ENCODE data around the gene MCRS1. TPM values are rescaled to one million over a fixed set of nuclear protein-coding genes. Genes with fewer than 3 reads are reported as not detected.
"Not testable (repeated sequence)": the region's sequence is repeated elsewhere in the genome, so short reads cannot be mapped to it uniquely, and the experiment has no call there.

MCRS1 gene
- total and polyA plus RNA-seq, 4 donors = 20.0 to 33.1 (median 26.1) TPM

DNA sequence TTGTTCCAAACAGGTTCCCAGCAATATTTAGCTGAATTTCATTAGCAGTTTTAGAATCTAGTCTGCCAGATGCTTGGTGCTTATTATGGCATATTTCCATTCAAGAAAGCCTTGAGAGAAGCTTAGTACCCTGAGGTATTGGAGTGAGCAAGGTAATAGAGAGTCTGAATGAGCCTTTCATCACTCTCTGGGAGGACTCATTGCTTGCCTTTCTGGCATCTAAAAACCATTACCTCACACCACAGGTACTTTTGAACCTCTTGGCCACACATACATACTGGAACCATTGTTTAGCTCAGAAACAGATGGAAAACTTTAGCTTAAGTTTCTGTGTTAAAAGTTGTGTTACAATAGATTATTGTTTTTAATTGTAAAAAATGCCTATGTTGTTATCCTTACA lies 56.5 kb downstream of the MCRS1 start:
- Histone ChIP-seq H3K4me3 (ENCODE audit: low read depth in 1 of 3, low read length in 3 of 3) (no peak overlapping the region), H3K4me1 (ENCODE audit: control insufficient read depth in 4 of 4, insufficient read depth in 4 of 4, low read length in 3 of 4) (peaks cover 0 to 13% (median 9%) of the 10 kb centered on the region in 4 donors), H3K9me3 (ENCODE audit: control insufficient read depth in 4 of 4, low read length in 3 of 4) (no peaks in the 10 kb centered on the region), H3K9ac (ENCODE audit: low read depth in 1 of 2, low read length in 2 of 2) (no peak overlapping the region), H3K36me3 (ENCODE audit: control insufficient read depth in 4 of 4, insufficient read depth in 3 of 4, low read depth in 1 of 4, low read length in 3 of 4) (no peaks in the 10 kb centered on the region), H3K27me3 (ENCODE audit: control insufficient read depth in 4 of 4, insufficient read depth in 4 of 4, low read length in 3 of 4) (no peaks in the 10 kb centered on the region), H3K27ac (ENCODE audit: low read depth in 1 of 2, low read length in 2 of 2) (no peak overlapping the region)
- DNase-seq (ENCODE audit: low spot score) = no peak
- TF ChIP-seq RAD21 (IDR thresholded peaks at IDR 0.05) (no peak), HNF4G (IDR thresholded peaks at IDR 0.05) (no peak), FOXA1 (IDR thresholded peaks at IDR 0.05) (no peak), NR2F2 (IDR thresholded peaks at IDR 0.05) (no peak), TAF1 (conservative IDR thresholded peaks at IDR 0.05) (no peak), GABPA (IDR thresholded peaks at IDR 0.05 in 1 of 2, conservative IDR thresholded peaks at IDR 0.05 in 1 of 2) (no peak), HNF4A (conservative IDR thresholded peaks at IDR 0.05) (no peak), SP1 (IDR thresholded peaks at IDR 0.05) (no peak), JUND (IDR thresholded peaks at IDR 0.05) (no peak), YY1 (IDR thresholded peaks at IDR 0.05) (no peak), FOXA2 (IDR thresholded peaks at IDR 0.05) (no peak), EGR1 (IDR thresholded peaks at IDR 0.05; ENCODE audit: low read depth in 2 of 2) (no peak), RXRA (IDR thresholded peaks at IDR 0.05) (no peak)
- TF ChIP-seq, protein P1, sequence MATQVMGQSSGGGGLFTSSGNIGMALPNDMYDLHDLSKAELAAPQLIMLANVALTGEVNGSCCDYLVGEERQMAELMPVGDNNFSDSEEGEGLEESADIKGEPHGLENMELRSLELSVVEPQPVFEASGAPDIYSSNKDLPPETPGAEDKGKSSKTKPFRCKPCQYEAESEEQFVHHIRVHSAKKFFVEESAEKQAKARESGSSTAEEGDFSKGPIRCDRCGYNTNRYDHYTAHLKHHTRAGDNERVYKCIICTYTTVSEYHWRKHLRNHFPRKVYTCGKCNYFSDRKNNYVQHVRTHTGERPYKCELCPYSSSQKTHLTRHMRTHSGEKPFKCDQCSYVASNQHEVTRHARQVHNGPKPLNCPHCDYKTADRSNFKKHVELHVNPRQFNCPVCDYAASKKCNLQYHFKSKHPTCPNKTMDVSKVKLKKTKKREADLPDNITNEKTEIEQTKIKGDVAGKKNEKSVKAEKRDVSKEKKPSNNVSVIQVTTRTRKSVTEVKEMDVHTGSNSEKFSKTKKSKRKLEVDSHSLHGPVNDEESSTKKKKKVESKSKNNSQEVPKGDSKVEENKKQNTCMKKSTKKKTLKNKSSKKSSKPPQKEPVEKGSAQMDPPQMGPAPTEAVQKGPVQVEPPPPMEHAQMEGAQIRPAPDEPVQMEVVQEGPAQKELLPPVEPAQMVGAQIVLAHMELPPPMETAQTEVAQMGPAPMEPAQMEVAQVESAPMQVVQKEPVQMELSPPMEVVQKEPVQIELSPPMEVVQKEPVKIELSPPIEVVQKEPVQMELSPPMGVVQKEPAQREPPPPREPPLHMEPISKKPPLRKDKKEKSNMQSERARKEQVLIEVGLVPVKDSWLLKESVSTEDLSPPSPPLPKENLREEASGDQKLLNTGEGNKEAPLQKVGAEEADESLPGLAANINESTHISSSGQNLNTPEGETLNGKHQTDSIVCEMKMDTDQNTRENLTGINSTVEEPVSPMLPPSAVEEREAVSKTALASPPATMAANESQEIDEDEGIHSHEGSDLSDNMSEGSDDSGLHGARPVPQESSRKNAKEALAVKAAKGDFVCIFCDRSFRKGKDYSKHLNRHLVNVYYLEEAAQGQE (IDR thresholded peaks at IDR 0.05) = no peak
- TF ChIP-seq, protein P2, sequence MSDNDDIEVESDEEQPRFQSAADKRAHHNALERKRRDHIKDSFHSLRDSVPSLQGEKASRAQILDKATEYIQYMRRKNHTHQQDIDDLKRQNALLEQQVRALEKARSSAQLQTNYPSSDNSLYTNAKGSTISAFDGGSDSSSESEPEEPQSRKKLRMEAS (IDR thresholded peaks at IDR 0.05) = no peak
- TF ChIP-seq, protein P3, sequence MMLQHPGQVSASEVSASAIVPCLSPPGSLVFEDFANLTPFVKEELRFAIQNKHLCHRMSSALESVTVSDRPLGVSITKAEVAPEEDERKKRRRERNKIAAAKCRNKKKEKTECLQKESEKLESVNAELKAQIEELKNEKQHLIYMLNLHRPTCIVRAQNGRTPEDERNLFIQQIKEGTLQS (IDR thresholded peaks at IDR 0.05) = no peak
- TF ChIP-seq, protein P4, sequence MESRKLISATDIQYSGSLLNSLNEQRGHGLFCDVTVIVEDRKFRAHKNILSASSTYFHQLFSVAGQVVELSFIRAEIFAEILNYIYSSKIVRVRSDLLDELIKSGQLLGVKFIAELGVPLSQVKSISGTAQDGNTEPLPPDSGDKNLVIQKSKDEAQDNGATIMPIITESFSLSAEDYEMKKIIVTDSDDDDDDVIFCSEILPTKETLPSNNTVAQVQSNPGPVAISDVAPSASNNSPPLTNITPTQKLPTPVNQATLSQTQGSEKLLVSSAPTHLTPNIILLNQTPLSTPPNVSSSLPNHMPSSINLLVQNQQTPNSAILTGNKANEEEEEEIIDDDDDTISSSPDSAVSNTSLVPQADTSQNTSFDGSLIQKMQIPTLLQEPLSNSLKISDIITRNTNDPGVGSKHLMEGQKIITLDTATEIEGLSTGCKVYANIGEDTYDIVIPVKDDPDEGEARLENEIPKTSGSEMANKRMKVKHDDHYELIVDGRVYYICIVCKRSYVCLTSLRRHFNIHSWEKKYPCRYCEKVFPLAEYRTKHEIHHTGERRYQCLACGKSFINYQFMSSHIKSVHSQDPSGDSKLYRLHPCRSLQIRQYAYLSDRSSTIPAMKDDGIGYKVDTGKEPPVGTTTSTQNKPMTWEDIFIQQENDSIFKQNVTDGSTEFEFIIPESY (IDR thresholded peaks at IDR 0.05) = no peak
- TF ChIP-seq, protein P5, sequence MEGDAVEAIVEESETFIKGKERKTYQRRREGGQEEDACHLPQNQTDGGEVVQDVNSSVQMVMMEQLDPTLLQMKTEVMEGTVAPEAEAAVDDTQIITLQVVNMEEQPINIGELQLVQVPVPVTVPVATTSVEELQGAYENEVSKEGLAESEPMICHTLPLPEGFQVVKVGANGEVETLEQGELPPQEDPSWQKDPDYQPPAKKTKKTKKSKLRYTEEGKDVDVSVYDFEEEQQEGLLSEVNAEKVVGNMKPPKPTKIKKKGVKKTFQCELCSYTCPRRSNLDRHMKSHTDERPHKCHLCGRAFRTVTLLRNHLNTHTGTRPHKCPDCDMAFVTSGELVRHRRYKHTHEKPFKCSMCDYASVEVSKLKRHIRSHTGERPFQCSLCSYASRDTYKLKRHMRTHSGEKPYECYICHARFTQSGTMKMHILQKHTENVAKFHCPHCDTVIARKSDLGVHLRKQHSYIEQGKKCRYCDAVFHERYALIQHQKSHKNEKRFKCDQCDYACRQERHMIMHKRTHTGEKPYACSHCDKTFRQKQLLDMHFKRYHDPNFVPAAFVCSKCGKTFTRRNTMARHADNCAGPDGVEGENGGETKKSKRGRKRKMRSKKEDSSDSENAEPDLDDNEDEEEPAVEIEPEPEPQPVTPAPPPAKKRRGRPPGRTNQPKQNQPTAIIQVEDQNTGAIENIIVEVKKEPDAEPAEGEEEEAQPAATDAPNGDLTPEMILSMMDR (IDR thresholded peaks at IDR 0.05; ENCODE audit: low read depth, low read length, missing input control) = no peak

DNA sequence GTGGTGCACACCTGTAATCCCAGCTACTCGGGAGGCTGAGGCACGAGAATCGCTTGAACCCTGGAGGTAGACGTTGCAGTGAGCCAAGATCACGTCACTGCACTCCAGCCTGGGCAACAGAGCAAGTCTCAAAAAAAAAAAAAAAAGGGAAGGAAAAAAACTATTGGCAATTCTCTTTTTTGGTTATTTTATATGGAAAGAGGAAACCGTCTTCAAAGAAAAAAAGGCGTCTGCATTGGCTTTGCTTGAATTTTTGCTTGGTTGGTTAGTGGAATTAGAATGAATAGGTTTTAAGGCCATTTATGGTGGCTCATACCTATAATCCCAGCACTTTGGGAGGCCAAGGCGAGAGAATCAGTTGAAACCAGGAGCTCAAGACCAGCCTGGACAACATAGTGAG lies 58.3 kb downstream of the MCRS1 start:
- not testable (repeated sequence) for H3K9ac ChIP-seq (ENCODE audit: low read depth in 1 of 2, low read length in 2 of 2); H3K27ac ChIP-seq (ENCODE audit: low read depth in 1 of 2, low read length in 2 of 2); H3K36me3 ChIP-seq (ENCODE audit: control insufficient read depth in 4 of 4, insufficient read depth in 3 of 4, low read depth in 1 of 4, low read length in 3 of 4); H3K4me1 ChIP-seq (ENCODE audit: control insufficient read depth in 4 of 4, insufficient read depth in 4 of 4, low read length in 3 of 4); H3K9me3 ChIP-seq (ENCODE audit: control insufficient read depth in 4 of 4, low read length in 3 of 4); H3K4me3 ChIP-seq (ENCODE audit: low read depth in 1 of 3, low read length in 3 of 3); H3K27me3 ChIP-seq (ENCODE audit: control insufficient read depth in 4 of 4, insufficient read depth in 4 of 4, low read length in 3 of 4); DNase-seq (ENCODE audit: low spot score)
- 93% methylated on average over 8 of the region's 8 CpGs for WGBS

Small RNA genes within 50 kb of the gene (small RNA-seq; reads per million reads assigned to genes)
- gene POLR2KP1 = not detected
- not detected for gene RNU6-834P

Other genes starting within 250 kb of the MCRS1 start
- 10 to 100 TPM in 1 of 2 donors, not detected in 1; 17.5 TPM for gene TROAP, start 244.9 kb downstream of the MCRS1 start, total RNA-seq
- gene TROAP, start 244.9 kb downstream of the MCRS1 start, polyA plus RNA-seq = 1 to 10 TPM in 1 of 2 donors, under 1 TPM in 1; 0.97 to 2.0 TPM
- gene C1QL4, start 231.0 kb downstream of the MCRS1 start, total RNA-seq = not detected
- gene C1QL4, start 231.0 kb downstream of the MCRS1 start, polyA plus RNA-seq = not detected
- gene DNAJC22, start 221.3 kb downstream of the MCRS1 start, total RNA-seq = 10 to 100 TPM; 16.6 to 49.4 TPM
- gene DNAJC22, start 221.3 kb downstream of the MCRS1 start, polyA plus RNA-seq = 10 to 100 TPM; 22.4 to 34.0 TPM
- gene SPATS2, start 200.7 kb downstream of the MCRS1 start, total RNA-seq = 1 to 10 TPM; 4.1 to 5.2 TPM
- gene SPATS2, start 200.7 kb downstream of the MCRS1 start, polyA plus RNA-seq = 1 to 10 TPM; 2.4 to 4.9 TPM
- gene KCNH3, start 29.1 kb downstream of the MCRS1 start, total RNA-seq = under 1 TPM in 1 of 2 donors, not detected in 1; 0.19 TPM
- under 1 TPM; 0.07 to 0.24 TPM for gene KCNH3, start 29.1 kb downstream of the MCRS1 start, polyA plus RNA-seq
- gene FAM186B, start 37.5 kb upstream of the MCRS1 start, total RNA-seq = under 1 TPM; 0.19 to 0.84 TPM
- gene FAM186B, start 37.5 kb upstream of the MCRS1 start, polyA plus RNA-seq = under 1 TPM; 0.33 to 0.51 TPM
- 1 to 10 TPM; 2.4 to 4.8 TPM for gene PRPF40B, start 55.4 kb upstream of the MCRS1 start, total RNA-seq
- gene PRPF40B, start 55.4 kb upstream of the MCRS1 start, polyA plus RNA-seq = 1 to 10 TPM; 3.4 to 4.3 TPM
- 1 to 10 TPM; 4.0 to 4.5 TPM for gene FMNL3, start 139.3 kb upstream of the MCRS1 start, total RNA-seq
- 1 to 10 TPM in 1 of 2 donors, under 1 TPM in 1; 0.72 to 1.2 TPM for gene FMNL3, start 139.3 kb upstream of the MCRS1 start, polyA plus RNA-seq
- gene TMBIM6, start 173.4 kb upstream of the MCRS1 start, total RNA-seq = 100 to 1,000 TPM; 464 to 740 TPM
- gene TMBIM6, start 173.4 kb upstream of the MCRS1 start, polyA plus RNA-seq = 1,000 to 10,000 TPM in 1 of 2 donors, 100 to 1,000 TPM in 1; 687 to 1,207 TPM